K562 (cell line): ENCODE data around the gene CARD11. TPM values are rescaled to one million over a fixed set of nuclear protein-coding genes. Genes with fewer than 3 reads are reported as not detected.

Experiments used
- ATAC-seq: fragments of 200-7000 bp; cut with Tn5 transposase; 3 replicates; pipeline ENCODE4 v1.9.1; 2020; ENCODE audit warnings: moderate library complexity
- BruUV-seq: library from RNA; stranded (reverse); fragments of 400-500 nt; replicated peaks from 2 replicates; lab custom pipeline; 2021; lab: Mats Ljungman, UMichigan
- CTCF ChIA-PET: fragments of 300-600 bp; formaldehyde crosslinking; extraction: SDS; loops from one replicate; lab custom pipeline; 2021; ENCODE audit warnings: low intra/inter-chr PET ratio; lab: Yijun Ruan, JAX
- POLR2A ChIA-PET: fragments of 300-600, 350-650 bp; sonication (Branson Sonifier 250); formaldehyde crosslinking; extraction: SDS; loops from one replicate; lab custom pipeline; 2021; ENCODE audit warnings: antibody characterized with exemption, inconsistent platforms; lab: Yijun Ruan, JAX
- DNase-seq, 4 experiments: peaks; one replicate each; pipeline versions ENCODE4 v3.0.0 to v3.0.0-alpha.2; 2011 to 2018; ENCODE audit warnings: low spot score in 3 of 4, mixed read lengths in 3 of 4; ENCODE audit errors: extremely low read depth in 1 of 4
- FAIRE-seq: peaks from 2 replicates; lab custom pipeline; 2011; peaks lifted over from hg19 to GRCh38; lab: Jason Lieb, UNC
- H2AFZ ChIP-seq: 2 replicates; pipeline ENCODE4 v1.6.0; 2011; ENCODE audit warnings: low read depth, low read length, control low read depth, inconsistent platforms
- H3K27ac ChIP-seq: fragments of 200-600 bp; 3 replicates; pipeline ENCODE4 v1.8.0; 2011; ENCODE audit warnings: low read depth, mild to moderate bottlenecking, control low read depth, inconsistent platforms, low read length, moderate library complexity, mixed read lengths; ENCODE audit errors: extremely low read depth
- H3K27me3 ChIP-seq, 2 experiments: fragments of 300-600 bp in 1 of 2; 2 replicates in 1 of 2; 3 replicates in 1 of 2; pipeline versions ENCODE4 v1.6.0 to v1.8.0; 2011; ENCODE audit warnings: inconsistent platforms in 2 of 2, low read length in 2 of 2, mild to moderate bottlenecking in 1 of 2, mixed read lengths in 1 of 2, moderate library complexity in 1 of 2; ENCODE audit not compliant: control insufficient read depth in 2 of 2, insufficient read depth in 2 of 2
- H3K36me3 ChIP-seq: fragments of 300-600 bp; 3 replicates; pipeline ENCODE4 v1.8.0; 2011; ENCODE audit warnings: mild to moderate bottlenecking, low read length, inconsistent platforms; ENCODE audit not compliant: control insufficient read depth, insufficient read depth
- H3K4me1 ChIP-seq, 2 experiments: fragments of 200-600 bp in 1 of 2; replicated peaks in 1 of 2; 2 replicates in 1 of 2; 3 replicates in 1 of 2; pipeline versions ENCODE4 v1.5.1 to v1.8.0; 2011; ENCODE audit warnings: inconsistent platforms in 2 of 2, low read length in 2 of 2, mild to moderate bottlenecking in 1 of 2, mixed read lengths in 1 of 2, moderate library complexity in 1 of 2; ENCODE audit not compliant: control insufficient read depth in 2 of 2, insufficient read depth in 2 of 2
- H3K4me2 ChIP-seq: 2 replicates; pipeline ENCODE4 v1.6.1; 2011; ENCODE audit warnings: low read length, control low read depth, inconsistent platforms, mixed read lengths; ENCODE audit not compliant: insufficient read depth
- H3K4me3 ChIP-seq: fragments of 200-600 bp; sonication (generic), shearing (Covaris generic); 2 replicates; pipeline ENCODE4 v1.5.1; 2016; ENCODE audit warnings: control low read depth, inconsistent platforms
- H3K79me2 ChIP-seq: fragments of 200-600 bp; 3 replicates; pipeline ENCODE4 v1.8.0; 2011; ENCODE audit warnings: low read length, inconsistent platforms; ENCODE audit not compliant: control insufficient read depth, insufficient read depth
- H3K9ac ChIP-seq, 2 experiments: 2 replicates each; pipeline versions ENCODE4 v1.6.0 to v1.6.1; 2011; ENCODE audit warnings: low read depth in 2 of 2, low read length in 2 of 2, control low read depth in 1 of 2, inconsistent platforms in 1 of 2, mild to moderate bottlenecking in 1 of 2, mixed read lengths in 1 of 2; ENCODE audit not compliant: insufficient read depth in 1 of 2
- H3K9me1 ChIP-seq: one replicate; pipeline ENCODE4 v1.6.0; 2011; ENCODE audit warnings: inconsistent platforms, mild to moderate bottlenecking, low read length, moderate library complexity; ENCODE audit not compliant: control insufficient read depth, insufficient read depth
- H3K9me3 ChIP-seq: replicated peaks from 2 replicates; pipeline ENCODE4 v1.5.1; 2011; ENCODE audit warnings: low read depth, low read length, inconsistent platforms; ENCODE audit not compliant: control insufficient read depth, insufficient read depth
- H4K20me1 ChIP-seq: replicated peaks from 2 replicates; pipeline ENCODE4 v1.6.1; 2011; ENCODE audit warnings: low read length, inconsistent platforms, mixed read lengths; ENCODE audit not compliant: control insufficient read depth, insufficient read depth
- BRCA1 ChIP-seq, 2 experiments: fragments of 450-650 bp in 1 of 2; sonication (generic) in 1 of 2; formaldehyde crosslinking in 1 of 2; IDR thresholded peaks; 2 replicates each; pipeline versions ENCODE4 v1.5.0 to v1.6.1; 2017 to 2020; ENCODE audit warnings: mild to moderate bottlenecking in 1 of 2, missing genetic modification reagents in 1 of 2
- CBFA2T3 ChIP-seq: fragments of 450-650 bp; IDR thresholded peaks from 2 replicates; pipeline ENCODE4 v1.6.1; 2017
- CXXC5 ChIP-seq: fragments of 250-450 bp; sonication (Bioruptor Pico); IDR thresholded peaks from 2 replicates; pipeline ENCODE4 v1.8.0; 2022; ENCODE audit warnings: inconsistent platforms, mild to moderate bottlenecking, moderate library complexity
- GTF3C2 ChIP-seq: IDR thresholded peaks from 3 replicates; pipeline ENCODE4 v1.6.1; 2011; ENCODE audit warnings: borderline replicate concordance, mild to moderate bottlenecking, moderate library complexity; ENCODE audit not compliant: insufficient read length; ENCODE audit errors: extremely low read depth
- HDGF ChIP-seq: fragments of 450-650 bp; IDR thresholded peaks from 2 replicates; pipeline ENCODE4 v1.6.1; 2016
- MBD1 ChIP-seq: fragments of 250-450 bp; sonication (Bioruptor Pico); IDR thresholded peaks from 2 replicates; pipeline ENCODE4 v1.8.0; 2022; ENCODE audit warnings: inconsistent platforms
- MIER1 ChIP-seq: fragments of 450-650 bp; IDR thresholded peaks from 2 replicates; pipeline ENCODE4 v1.6.1; 2016; ENCODE audit warnings: antibody characterized with exemption, mild to moderate bottlenecking, low read depth
- NEUROD1 ChIP-seq: fragments of 150-350 bp; IDR thresholded peaks from 2 replicates; pipeline ENCODE4 v1.6.1; 2014; ENCODE audit warnings: borderline replicate concordance, low read length, low read depth; ENCODE audit not compliant: partially characterized antibody
- NFRKB ChIP-seq: fragments of 450-650 bp; IDR thresholded peaks from 2 replicates; pipeline ENCODE4 v1.6.1; 2016; ENCODE audit warnings: low read depth
- NR3C1 ChIP-seq: sonication (generic); formaldehyde crosslinking; IDR thresholded peaks from 2 replicates; pipeline ENCODE4 v1.8.1; 2022; ENCODE audit warnings: missing genetic modification reagents
- TCF3 ChIP-seq: sonication (generic); formaldehyde crosslinking; IDR thresholded peaks from 2 replicates; pipeline ENCODE4 v1.4.0; 2020; ENCODE audit warnings: mild to moderate bottlenecking, missing genetic modification reagents
- ZNF239 ChIP-seq: fragments of 250-450 bp; sonication (Bioruptor Pico); IDR thresholded peaks from 2 replicates; pipeline ENCODE4 v1.4.0; 2020; ENCODE audit warnings: mild to moderate bottlenecking
- WGBS: fragments of 100-300 bp; shearing (Covaris generic); methylation state at CpG from one replicate; pipeline ENCODE4 v1.1.6; 2016; ENCODE audit warnings: low coverage, mixed read lengths; ENCODE audit not compliant: insufficient coverage; ENCODE audit errors: missing lambda C conversion rate; 5-methylcytosine and 5-hydroxymethylcytosine counted together
- in situ Hi-C: fragments of 300-500 bp; cut with MboI; formaldehyde crosslinking; loops from 4 replicates; pipeline ENCODE4 v1.15.0; 2018; ENCODE audit warnings: inconsistent platforms, mixed read lengths
- intact Hi-C: fragments of 100-400 bp; cut with micrococcal nuclease; formaldehyde crosslinking; loops from 2 replicates; pipeline ENCODE4 v1.14.2; 2022
- polyA plus RNA-seq, 8 experiments: library from polyadenylated mRNA; depleted of rRNA in 4 of 8; stranded (reverse) in 5 of 8; unstranded in 3 of 8; fragments of >200 nt; fragmentation: Nextera tagmentation in 2 of 8; fragmentation: Illumina TruSeq in 1 of 8; extraction: Ambion mirVana in 2 of 8; extraction: Trizol in 1 of 8; gene quantifications; 2 replicates each; pipeline versions ENCODE4 v1.2.1 to v1.2.3, GENCODE V29; 2011 to 2014; ENCODE audit warnings: inconsistent platforms in 1 of 8, missing spikeins in 1 of 8
- total RNA-seq, 7 experiments: library from RNA; depleted of rRNA in 6 of 7; stranded (reverse); fragments of >200 nt in 6 of 7; fragmentation: Illumina TruSeq in 2 of 7; extraction: Trizol in 2 of 7; gene quantifications; 2 replicates each; pipeline versions ENCODE4 v1.2.1 to v1.2.3, GENCODE V29; 2011 to 2021; ENCODE audit warnings: low replicate concordance in 1 of 7

Gene CARD11
- total and polyA plus RNA-seq, 9 of the 15 experiments (the other 6 are each of a cell fraction or from before 2014, with no cell fraction given): 0.07 to 12.8 (median 5.7) TPM

- Histone ChIP-seq H2AFZ (peak overlapping the region; percentile 26; the same call in 1 of the 2 replicates), H3K36me3 (no peaks in the 10 kb centered on the region), H4K20me1 (no peaks in the 10 kb centered on the region), H3K27me3 (no peaks in the 10 kb centered on the region), H3K27ac (no peak overlapping the region), H3K9ac (no peak overlapping the region), H3K9me1 (no peaks in the 10 kb centered on the region), H3K79me2 (no peaks in the 10 kb centered on the region), H3K4me3 (no peak overlapping the region), H3K4me2 (no peak overlapping the region), H3K4me1 (peaks cover 2 to 3% of the 10 kb centered on the region in 2 experiments; a peak in 4 of 5 replicates), H3K9me3 (no peaks in the 10 kb centered on the region)
- no peak for ATAC-seq
- BruUV-seq: no TSS peak
- no peak for DNase-seq
- TF ChIP-seq CBFA2T3 (peak; percentile 32), NEUROD1 (no peak), TCF3 (CRISPR knock-in tag) (peak; percentile 21; the same call in 1 of the 2 replicates)
- peak; percentile 66 for FAIRE-seq
- POLR2A ChIA-PET: no interaction called here
- in situ Hi-C loops: no loop called here
- intact Hi-C loops: no loop called here
- 54% methylated on average over 8 of the region's 8 CpGs for WGBS
- CTCF ChIA-PET: no interaction called here
Observed at GRCh38 chr7:2999078-2999500, 44.6 kb downstream of the CARD11 start.

GRCh38 chr7:2997014-2997413 is 46.7 kb downstream of the CARD11 start:
- H3K4me1 ChIP-seq: peaks cover 2 to 3% of the 10 kb centered on the region in 2 experiments; a peak in 4 of 5 replicates
- no peaks in the 10 kb centered on the region for H4K20me1 ChIP-seq
- peak overlapping the region in 1 of 2 experiments; percentile 43; a peak in 1 of 4 replicates for H3K9ac ChIP-seq
- ATAC-seq (no peak), DNase-seq (no peak), FAIRE-seq (no peak)
- intact Hi-C loops (no loop called here), in situ Hi-C loops (no loop called here)
- ChIA-PET CTCF (no interaction called here), POLR2A (interaction anchor here (0.5 to 1.3 kb wide), 3 partner anchors 11 to 40 kb away, joined by 3 to 4 read pairs (median 3); no protein-coding TSS in a partner anchor)
- 74% methylated on average over 8 of the region's 10 CpGs for WGBS
- no peaks in the 10 kb centered on the region for H3K9me1 ChIP-seq
- H3K4me3 ChIP-seq: no peak overlapping the region
- no peaks in the 10 kb centered on the region for H3K79me2 ChIP-seq
- H3K4me2 ChIP-seq: no peak overlapping the region
- H3K27ac ChIP-seq: no peak overlapping the region
- no peaks in the 10 kb centered on the region for H3K36me3 ChIP-seq
- no peaks in the 10 kb centered on the region for H3K9me3 ChIP-seq
- no peaks in the 10 kb centered on the region for H3K27me3 ChIP-seq
- BruUV-seq: no TSS peak
- no peak overlapping the region for H2AFZ ChIP-seq
- TF ChIP-seq NR3C1: no peak
- no peak for TF ChIP-seq ZNF239 (CRISPR knock-in tag)
- no peak for TF ChIP-seq GTF3C2
- TF ChIP-seq CXXC5: no peak
- TF ChIP-seq NFRKB: no peak
- TF ChIP-seq MBD1 (CRISPR knock-in tag): no peak
- no peak for TF ChIP-seq HDGF
- no peak for TF ChIP-seq MIER1
- TF ChIP-seq BRCA1 (IDR thresholded peaks at IDR 0.05): no peak
- TF ChIP-seq BRCA1 (CRISPR knock-in tag; IDR thresholded peaks at IDR 0.05): no peak
